HEK293T (cell line): ENCODE data around the gene MRAP2.

ENCODE experiments used
- CTCF ChIA-PET: fragments of 350-600 bp; formaldehyde crosslinking; extraction: SDS; loops from one replicate; lab custom pipeline; 2021; ENCODE audit warnings: antibody characterized with exemption, inconsistent platforms; lab: Yijun Ruan, JAX
- POLR2A ChIA-PET: fragments of 350-600 bp; formaldehyde crosslinking; extraction: SDS; loops from one replicate; lab custom pipeline; 2020; ENCODE audit warnings: antibody characterized with exemption, inconsistent platforms; lab: Yijun Ruan, JAX
- DNase-seq: peaks from one replicate; pipeline ENCODE4 v3.0.0; 2012; ENCODE audit warnings: mixed read lengths; ENCODE audit errors: extremely low spot score
- ARNT ChIP-seq: fragments of 450-650 bp; IDR thresholded peaks from 2 replicates; pipeline ENCODE4 v1.6.1; 2017; ENCODE audit warnings: mild to moderate bottlenecking
- BHLHE40 ChIP-seq: fragments of 450-650 bp; IDR thresholded peaks from 2 replicates; pipeline ENCODE4 v1.6.1; 2016; ENCODE audit warnings: mild to moderate bottlenecking, moderate library complexity, borderline replicate concordance
- CTBP1 ChIP-seq: fragments of 450-650 bp; IDR thresholded peaks from 2 replicates; pipeline ENCODE4 v1.6.1; 2016; ENCODE audit warnings: borderline replicate concordance
- ELF4 ChIP-seq: fragments of 450-650 bp; IDR thresholded peaks from 2 replicates; pipeline ENCODE4 v1.6.1; 2017; ENCODE audit warnings: antibody characterized with exemption
- FOXA1 ChIP-seq: fragments of 450-650 bp; IDR thresholded peaks from 2 replicates; pipeline ENCODE4 v1.6.1; 2016; ENCODE audit warnings: mild to moderate bottlenecking
- FOXK2 ChIP-seq: fragments of 450-650 bp; IDR thresholded peaks from 2 replicates; pipeline ENCODE4 v1.6.1; 2016; ENCODE audit warnings: mild to moderate bottlenecking
- FOXM1 ChIP-seq: fragments of 450-650 bp; IDR thresholded peaks from 2 replicates; pipeline ENCODE4 v1.6.1; 2017; ENCODE audit warnings: mild to moderate bottlenecking, borderline replicate concordance
- HDGF ChIP-seq: fragments of 450-650 bp; IDR thresholded peaks from 2 replicates; pipeline ENCODE4 v1.6.1; 2017; ENCODE audit warnings: antibody characterized with exemption, borderline replicate concordance
- L3MBTL2 ChIP-seq: fragments of 450-650 bp; conservative IDR thresholded peaks from 2 replicates; pipeline ENCODE4 v1.6.1; 2016; ENCODE audit warnings: mild to moderate bottlenecking
- LEF1 ChIP-seq: fragments of 450-650 bp; IDR thresholded peaks from 2 replicates; pipeline ENCODE4 v1.6.1; 2017; ENCODE audit warnings: mild to moderate bottlenecking, borderline replicate concordance
- NFRKB ChIP-seq: fragments of 450-650 bp; IDR thresholded peaks from 2 replicates; pipeline ENCODE4 v1.6.1; 2016; ENCODE audit warnings: mild to moderate bottlenecking, moderate library complexity
- PKNOX1 ChIP-seq: fragments of 450-650 bp; IDR thresholded peaks from 2 replicates; pipeline ENCODE4 v1.6.1; 2016
- SP1 ChIP-seq: fragments of 450-650 bp; IDR thresholded peaks from 2 replicates; pipeline ENCODE4 v1.6.1; 2017
- SUZ12 ChIP-seq: fragments of 450-650 bp; IDR thresholded peaks from 2 replicates; pipeline ENCODE4 v1.6.1; 2016; ENCODE audit warnings: mild to moderate bottlenecking
- TARDBP ChIP-seq: fragments of 450-650 bp; IDR thresholded peaks from 2 replicates; pipeline ENCODE4 v1.6.1; 2016
- ZNF384 ChIP-seq: fragments of 450-650 bp; IDR thresholded peaks from 2 replicates; pipeline ENCODE4 v1.6.1; 2016

The MRAP2 gene

GRCh38 chr6:84002226-84002625, 31.3 kb upstream of the MRAP2 start:
- DNase-seq: no peak
- ChIA-PET POLR2A (no interaction called here), CTCF (interaction anchor here (0.7 kb wide), 1 partner anchor 8 kb away, joined by 3 read pairs; no protein-coding TSS in a partner anchor)
- no peak for TF ChIP-seq TARDBP

GRCh38 chr6:84003131-84003530, 30.4 kb upstream of the MRAP2 start:
- CTCF ChIA-PET: no interaction called here
- POLR2A ChIA-PET: no interaction called here
- no peak for TF ChIP-seq NFRKB
- TF ChIP-seq ARNT: no peak
- no peak for TF ChIP-seq HDGF
- no peak for TF ChIP-seq SP1
- no peak for TF ChIP-seq ELF4
- TF ChIP-seq FOXM1: no peak
- TF ChIP-seq LEF1: no peak
- TF ChIP-seq CTBP1: no peak
- no peak for TF ChIP-seq ZNF384
- no peak for TF ChIP-seq FOXA1
- TF ChIP-seq SUZ12: no peak
- no peak for TF ChIP-seq BHLHE40
- no peak for TF ChIP-seq L3MBTL2
- TF ChIP-seq PKNOX1: no peak
- no peak for TF ChIP-seq TARDBP
- DNase-seq: no peak

- no peak for DNase-seq
- POLR2A ChIA-PET: no interaction called here
- CTCF ChIA-PET: no interaction called here
- TF ChIP-seq ELF4: no peak
- TF ChIP-seq SP1: no peak
- TF ChIP-seq PKNOX1: no peak
- no peak for TF ChIP-seq CTBP1
- no peak for TF ChIP-seq FOXK2
- TF ChIP-seq ZNF384: no peak
- no peak for TF ChIP-seq ARNT
These were observed 29.9 kb upstream of the MRAP2 start for GRCh38 chr6:84003654-84004053.

GRCh38 chr6:84007871-84008270, 25.7 kb upstream of the MRAP2 start:
- POLR2A ChIA-PET: no interaction called here
- DNase-seq: no peak
- no peak for TF ChIP-seq FOXA1
- no peak for TF ChIP-seq BHLHE40
- TF ChIP-seq CTBP1: no peak
- no peak for TF ChIP-seq ARNT
- no peak for TF ChIP-seq ELF4
- TF ChIP-seq HDGF: no peak
- TF ChIP-seq L3MBTL2: no peak
- no peak for TF ChIP-seq FOXK2
- no peak for TF ChIP-seq TARDBP
- TF ChIP-seq NFRKB: no peak
- TF ChIP-seq SP1: no peak
- TF ChIP-seq SUZ12: no peak
- TF ChIP-seq FOXM1: no peak
- no peak for TF ChIP-seq PKNOX1
- TF ChIP-seq LEF1: no peak
- no peak for TF ChIP-seq ZNF384
- CTCF ChIA-PET: interaction anchor here (0.6 kb wide), 1 partner anchor 1539 kb away, joined by 3 read pairs; no protein-coding TSS in a partner anchor

DNA sequence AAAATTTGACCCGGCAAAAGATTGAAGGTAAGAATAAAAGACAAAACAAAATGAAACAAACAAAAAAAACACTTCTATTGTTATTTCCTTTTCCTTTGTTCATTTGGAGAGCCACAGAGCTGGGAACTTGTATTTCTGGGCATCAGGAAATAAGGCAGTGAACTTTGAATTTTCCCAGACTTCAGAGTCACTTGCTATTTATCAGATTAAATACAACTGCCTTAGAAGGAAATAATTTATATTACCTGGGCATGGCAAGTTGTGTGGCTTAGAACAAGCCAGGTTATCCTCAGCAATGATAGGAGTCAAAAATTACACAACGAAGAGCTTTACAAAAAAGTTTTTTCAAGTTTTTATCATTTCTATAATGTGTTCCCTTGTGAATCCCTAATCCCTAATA, 20.2 kb upstream of the MRAP2 start:
- POLR2A ChIA-PET: no interaction called here
- no peak for DNase-seq
- TF ChIP-seq ELF4: no peak
- no peak for TF ChIP-seq FOXM1
- no peak for TF ChIP-seq SUZ12
- no peak for TF ChIP-seq TARDBP
- no peak for TF ChIP-seq PKNOX1
- no peak for TF ChIP-seq L3MBTL2
- TF ChIP-seq HDGF: no peak
- no peak for TF ChIP-seq ARNT
- CTCF ChIA-PET: interaction anchor here (0.7 kb wide), 1 partner anchor 183 kb away, joined by 3 read pairs; no protein-coding TSS in a partner anchor

- CTCF ChIA-PET: no interaction called here
- DNase-seq: peak; percentile 17
- POLR2A ChIA-PET: no interaction called here
- TF ChIP-seq FOXM1 (no peak), SUZ12 (no peak), BHLHE40 (no peak), TARDBP (no peak), FOXA1 (no peak), LEF1 (no peak), HDGF (no peak), FOXK2 (no peak), ELF4 (no peak), SP1 (no peak), L3MBTL2 (no peak), ZNF384 (no peak), NFRKB (no peak)
These were observed 19.6 kb upstream of the MRAP2 start for GRCh38 chr6:84013931-84014330.
